ENCODE results near the gene ZEB2.

Gene ZEB2

DNA sequence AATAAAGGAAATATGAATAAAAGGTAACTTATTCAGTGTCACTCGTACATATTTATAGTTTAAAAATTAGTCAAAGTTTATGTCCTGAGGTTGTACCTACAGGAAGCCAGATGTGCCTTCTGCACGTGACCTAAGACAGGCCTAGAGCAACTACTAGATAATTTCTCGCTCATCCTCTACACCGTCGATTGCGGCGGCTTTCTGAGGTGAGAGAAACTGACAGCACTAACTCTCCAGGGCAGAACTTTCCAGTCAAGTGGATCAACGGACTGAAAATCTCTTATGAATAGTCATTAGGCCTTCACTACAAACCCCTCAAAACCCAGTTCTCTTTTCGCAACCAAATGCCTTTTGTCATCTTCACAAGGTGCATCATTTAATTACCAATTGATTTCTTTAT, 54.2 kb downstream of the ZEB2 start:
- no peak for TF ChIP-seq CTCF (IDR thresholded peaks at IDR 0.05; ENCODE audit: insufficient read depth, low read depth, low read length, missing control alignments)
- H3K4me3 ChIP-seq (ENCODE audit: low read depth, low read length): no peak overlapping the region

DNA sequence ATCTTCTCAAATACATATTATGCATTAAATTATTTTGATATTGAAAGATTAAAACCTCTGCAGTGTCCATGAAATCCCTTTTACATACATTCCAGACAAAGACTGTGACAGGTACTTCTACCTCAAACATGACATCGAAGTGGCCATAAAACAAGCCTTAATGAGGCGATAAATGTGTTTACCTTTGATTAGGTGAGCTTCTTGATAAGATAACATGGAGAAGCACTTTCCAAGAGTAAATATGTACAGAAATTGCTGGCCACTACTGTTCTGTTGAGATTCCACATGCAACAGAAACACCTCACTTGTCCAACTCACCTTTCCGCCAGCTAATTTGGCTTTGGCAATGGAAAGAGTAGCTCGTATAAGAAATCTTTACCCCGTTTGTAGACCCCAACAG, 55.2 kb downstream of the ZEB2 start:
- DNase-seq (ENCODE audit: low read depth): no peak
- TF ChIP-seq CTCF (IDR thresholded peaks at IDR 0.05; ENCODE audit: insufficient read depth, low read depth, low read length, missing control alignments): no peak
- no peak overlapping the region for H3K4me3 ChIP-seq (ENCODE audit: low read depth, low read length)

More for the DNA sequence above, 54.2 kb downstream of the ZEB2 start:
- DNase-seq (ENCODE audit: low read depth): no peak

DNA sequence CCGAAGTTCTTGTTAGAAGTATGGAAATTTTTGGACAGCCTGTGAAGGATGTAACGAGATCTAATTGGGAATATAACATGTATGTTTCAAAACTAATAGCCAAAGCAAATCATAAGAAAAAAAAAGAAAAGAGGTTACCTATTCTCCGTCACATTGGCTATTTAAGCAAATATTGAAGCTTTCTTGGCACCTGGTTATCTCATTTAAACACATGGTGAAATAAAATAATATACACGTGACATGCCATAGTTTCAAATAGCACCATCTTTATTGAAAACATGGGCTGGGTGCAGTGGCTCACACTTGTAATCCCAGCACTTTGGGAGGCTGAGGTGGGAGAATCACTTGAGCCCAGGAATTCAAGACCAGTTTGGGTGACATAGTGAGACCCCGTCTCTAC, 56.7 kb downstream of the ZEB2 start:
- no peak for TF ChIP-seq CTCF (IDR thresholded peaks at IDR 0.05; ENCODE audit: insufficient read depth, low read depth, low read length, missing control alignments)
- no peak for DNase-seq (ENCODE audit: low read depth)
- H3K4me3 ChIP-seq (ENCODE audit: low read depth, low read length): no peak overlapping the region

DNA sequence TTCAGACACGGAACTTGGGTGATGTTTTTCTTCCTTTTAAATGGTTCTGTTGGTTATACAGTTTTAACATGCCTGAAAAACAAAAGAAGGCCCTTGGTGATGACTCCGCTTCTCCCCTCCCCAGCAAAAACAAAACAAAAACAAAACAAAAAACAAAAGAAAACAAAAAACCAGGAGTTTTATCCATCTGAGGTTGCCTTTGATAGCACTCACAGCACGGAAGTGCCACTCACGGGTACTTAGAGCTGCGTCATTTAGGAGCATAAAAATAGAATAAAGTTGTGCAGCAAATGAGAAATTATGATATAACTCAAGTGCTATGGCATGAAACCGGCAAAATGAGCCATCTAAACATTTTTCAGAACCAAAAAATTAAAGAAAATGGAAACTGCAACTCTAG, 57.7 kb downstream of the ZEB2 start:
- TF ChIP-seq CTCF (IDR thresholded peaks at IDR 0.05; ENCODE audit: insufficient read depth, low read depth, low read length, missing control alignments): no peak
- no peak overlapping the region for H3K4me3 ChIP-seq (ENCODE audit: low read depth, low read length)
- DNase-seq (ENCODE audit: low read depth): no peak

- no peak for TF ChIP-seq CTCF (IDR thresholded peaks at IDR 0.05; ENCODE audit: insufficient read depth, low read depth, low read length, missing control alignments)
- DNase-seq (ENCODE audit: low read depth): no peak
- H3K4me3 ChIP-seq (ENCODE audit: low read depth, low read length): no peak overlapping the region
Observed at GRCh38 chr2:144461308-144461766, 58.6 kb downstream of the ZEB2 start.

DNA sequence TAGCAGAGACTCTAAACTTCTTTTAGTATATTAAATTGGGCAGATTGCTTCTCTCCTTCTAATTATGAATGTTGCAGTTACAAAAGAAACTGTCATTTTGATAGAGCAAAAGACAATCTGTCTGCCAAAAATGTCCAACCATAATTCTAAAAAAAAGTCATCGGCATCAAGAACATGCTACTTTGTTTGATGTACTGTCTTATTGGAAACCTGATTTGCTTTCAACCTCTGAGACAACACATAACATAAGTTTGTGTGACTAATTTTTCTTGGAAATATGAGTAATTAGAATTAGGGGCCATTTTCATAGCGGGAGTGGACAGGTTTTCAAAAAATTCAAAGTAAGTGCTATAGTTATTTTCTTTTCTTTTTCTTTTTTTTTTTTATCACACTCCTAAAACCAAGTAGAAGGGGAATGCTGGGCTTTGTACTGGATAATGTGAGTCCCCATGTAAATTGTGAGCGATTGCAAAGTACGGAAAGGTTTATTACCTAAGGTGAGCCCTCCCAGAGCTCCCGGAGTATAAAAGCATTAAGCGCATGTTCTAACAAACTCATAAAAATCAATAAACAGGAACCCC, 59.1 kb downstream of the ZEB2 start:
- no peak for DNase-seq (ENCODE audit: low read depth)
- H3K4me3 ChIP-seq (ENCODE audit: low read depth, low read length): no peak overlapping the region
- TF ChIP-seq CTCF (IDR thresholded peaks at IDR 0.05; ENCODE audit: insufficient read depth, low read depth, low read length, missing control alignments): no peak

DNA sequence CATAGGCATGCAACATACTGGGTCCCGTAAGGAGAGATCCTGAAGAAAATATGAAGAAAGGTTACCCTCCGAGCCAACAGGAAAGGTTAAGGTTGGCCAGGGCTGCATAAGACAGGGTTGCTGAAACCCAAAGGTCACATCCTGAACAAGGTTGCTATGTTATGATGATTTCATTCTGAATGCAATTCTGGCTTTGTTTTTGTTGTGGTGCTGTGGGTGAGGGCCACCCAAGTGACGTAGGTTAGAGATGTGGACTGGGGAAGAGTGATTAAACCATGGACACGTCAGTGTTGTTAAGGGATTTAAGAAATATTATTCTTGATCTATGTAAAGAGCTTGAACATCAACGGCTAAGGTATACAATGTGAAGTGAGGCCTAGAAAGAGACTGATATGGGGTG, 60.0 kb downstream of the ZEB2 start:
- DNase-seq (ENCODE audit: low read depth): no peak
- no peak for TF ChIP-seq CTCF (IDR thresholded peaks at IDR 0.05; ENCODE audit: insufficient read depth, low read depth, low read length, missing control alignments)
- no peak overlapping the region for H3K4me3 ChIP-seq (ENCODE audit: low read depth, low read length)

Data from GM12865 (cell line).